GM23338 (cell line): ENCODE results near the gene RNF103.

ENCODE experiments used
- CREB1 ChIP-seq: fragments of 250-450 bp; sonication (Bioruptor Pico); IDR thresholded peaks from 2 replicates; pipeline ENCODE4 v1.5.0; 2020; ENCODE audit warnings: low read depth, mild to moderate bottlenecking, moderate library complexity
- EZH2 ChIP-seq: fragments of 200-600 bp; sonication (generic); IDR thresholded peaks from one replicate; pipeline ENCODE4 v1.8.0; 2017; ENCODE audit warnings: antibody characterized with exemption, mild to moderate bottlenecking, low read depth; ENCODE audit not compliant: unreplicated experiment
- EZH2phosphoT487 ChIP-seq: fragments of 200-600 bp; sonication (generic); IDR thresholded peaks from one replicate; pipeline ENCODE4 v1.8.1; 2018; ENCODE audit warnings: antibody characterized with exemption; ENCODE audit not compliant: unreplicated experiment
- JUNB ChIP-seq: IDR thresholded peaks from one replicate; pipeline ENCODE4 v1.6.1; 2016; ENCODE audit warnings: antibody characterized with exemption; ENCODE audit not compliant: unreplicated experiment
- NANOG ChIP-seq: IDR thresholded peaks from 2 replicates; pipeline ENCODE4 v1.6.1; 2016; ENCODE audit warnings: antibody characterized with exemption, borderline replicate concordance
- POLR2AphosphoS5 ChIP-seq: IDR thresholded peaks from 2 replicates; pipeline ENCODE4 v1.6.1; 2016; ENCODE audit warnings: antibody characterized with exemption, low read depth
- STAT1 ChIP-seq: IDR thresholded peaks from one replicate; pipeline ENCODE4 v1.6.1; 2016; ENCODE audit warnings: antibody characterized with exemption; ENCODE audit not compliant: unreplicated experiment
- ZNF114 ChIP-seq: fragments of 250-450 bp; sonication (Bioruptor Pico); IDR thresholded peaks from 2 replicates; pipeline ENCODE4 v1.5.0; 2020; ENCODE audit warnings: mild to moderate bottlenecking, moderate library complexity
- ZNF331 ChIP-seq: fragments of 250-450 bp; sonication (Bioruptor Pico); IDR thresholded peaks from 2 replicates; pipeline ENCODE4 v1.5.0; 2020; ENCODE audit warnings: low read depth, mild to moderate bottlenecking, moderate library complexity
- TF ChIP-seq, protein P1 (sequence below), 2 experiments: fragments of 200-600 bp in 1 of 2; sonication (generic) in 1 of 2; conservative IDR thresholded peaks; 2 replicates each; pipeline versions ENCODE4 v1.5.1 to v1.6.1; 2016 to 2017; ENCODE audit warnings: antibody characterized with exemption in 2 of 2, low read depth in 2 of 2, mild to moderate bottlenecking in 2 of 2, moderate library complexity in 1 of 2
- TF ChIP-seq, protein P2 (sequence below): IDR thresholded peaks from 2 replicates; pipeline ENCODE4 v1.6.1; 2016; ENCODE audit warnings: antibody characterized with exemption
- TF ChIP-seq, protein P3 (sequence below): IDR thresholded peaks from one replicate; pipeline ENCODE4 v1.6.1; 2018; ENCODE audit warnings: antibody characterized with exemption; ENCODE audit not compliant: unreplicated experiment

DNA sequence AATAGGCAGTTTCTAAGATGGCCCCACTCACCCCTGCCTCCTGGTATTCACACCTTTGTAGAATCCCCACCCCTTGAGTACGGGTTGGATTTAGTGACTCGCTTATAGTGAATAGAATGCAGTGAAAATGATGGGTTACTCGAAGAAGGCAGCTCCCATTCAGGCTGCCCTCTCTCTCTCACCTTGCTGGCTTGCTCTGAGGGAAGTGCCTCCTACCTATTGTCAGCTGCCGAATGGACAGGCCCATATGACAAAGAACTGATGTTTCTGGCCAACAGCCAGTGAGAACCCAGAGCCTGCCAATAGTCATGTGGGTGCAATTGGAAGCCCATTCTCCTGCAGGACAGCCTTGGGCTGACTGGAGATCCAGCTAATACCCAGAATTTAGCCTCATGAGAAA lies 22.1 kb upstream of the RNF103 start:
- TF ChIP-seq, protein P1, sequence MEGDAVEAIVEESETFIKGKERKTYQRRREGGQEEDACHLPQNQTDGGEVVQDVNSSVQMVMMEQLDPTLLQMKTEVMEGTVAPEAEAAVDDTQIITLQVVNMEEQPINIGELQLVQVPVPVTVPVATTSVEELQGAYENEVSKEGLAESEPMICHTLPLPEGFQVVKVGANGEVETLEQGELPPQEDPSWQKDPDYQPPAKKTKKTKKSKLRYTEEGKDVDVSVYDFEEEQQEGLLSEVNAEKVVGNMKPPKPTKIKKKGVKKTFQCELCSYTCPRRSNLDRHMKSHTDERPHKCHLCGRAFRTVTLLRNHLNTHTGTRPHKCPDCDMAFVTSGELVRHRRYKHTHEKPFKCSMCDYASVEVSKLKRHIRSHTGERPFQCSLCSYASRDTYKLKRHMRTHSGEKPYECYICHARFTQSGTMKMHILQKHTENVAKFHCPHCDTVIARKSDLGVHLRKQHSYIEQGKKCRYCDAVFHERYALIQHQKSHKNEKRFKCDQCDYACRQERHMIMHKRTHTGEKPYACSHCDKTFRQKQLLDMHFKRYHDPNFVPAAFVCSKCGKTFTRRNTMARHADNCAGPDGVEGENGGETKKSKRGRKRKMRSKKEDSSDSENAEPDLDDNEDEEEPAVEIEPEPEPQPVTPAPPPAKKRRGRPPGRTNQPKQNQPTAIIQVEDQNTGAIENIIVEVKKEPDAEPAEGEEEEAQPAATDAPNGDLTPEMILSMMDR (conservative IDR thresholded peaks at IDR 0.05; ENCODE audit: low read depth in 2 of 2) = no peak
- TF ChIP-seq, protein P2, sequence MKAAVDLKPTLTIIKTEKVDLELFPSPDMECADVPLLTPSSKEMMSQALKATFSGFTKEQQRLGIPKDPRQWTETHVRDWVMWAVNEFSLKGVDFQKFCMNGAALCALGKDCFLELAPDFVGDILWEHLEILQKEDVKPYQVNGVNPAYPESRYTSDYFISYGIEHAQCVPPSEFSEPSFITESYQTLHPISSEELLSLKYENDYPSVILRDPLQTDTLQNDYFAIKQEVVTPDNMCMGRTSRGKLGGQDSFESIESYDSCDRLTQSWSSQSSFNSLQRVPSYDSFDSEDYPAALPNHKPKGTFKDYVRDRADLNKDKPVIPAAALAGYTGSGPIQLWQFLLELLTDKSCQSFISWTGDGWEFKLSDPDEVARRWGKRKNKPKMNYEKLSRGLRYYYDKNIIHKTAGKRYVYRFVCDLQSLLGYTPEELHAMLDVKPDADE = no peak
- TF ChIP-seq EZH2 = no peak
- no peak for TF ChIP-seq POLR2AphosphoS5
- no peak for TF ChIP-seq CREB1
- TF ChIP-seq, protein P3, sequence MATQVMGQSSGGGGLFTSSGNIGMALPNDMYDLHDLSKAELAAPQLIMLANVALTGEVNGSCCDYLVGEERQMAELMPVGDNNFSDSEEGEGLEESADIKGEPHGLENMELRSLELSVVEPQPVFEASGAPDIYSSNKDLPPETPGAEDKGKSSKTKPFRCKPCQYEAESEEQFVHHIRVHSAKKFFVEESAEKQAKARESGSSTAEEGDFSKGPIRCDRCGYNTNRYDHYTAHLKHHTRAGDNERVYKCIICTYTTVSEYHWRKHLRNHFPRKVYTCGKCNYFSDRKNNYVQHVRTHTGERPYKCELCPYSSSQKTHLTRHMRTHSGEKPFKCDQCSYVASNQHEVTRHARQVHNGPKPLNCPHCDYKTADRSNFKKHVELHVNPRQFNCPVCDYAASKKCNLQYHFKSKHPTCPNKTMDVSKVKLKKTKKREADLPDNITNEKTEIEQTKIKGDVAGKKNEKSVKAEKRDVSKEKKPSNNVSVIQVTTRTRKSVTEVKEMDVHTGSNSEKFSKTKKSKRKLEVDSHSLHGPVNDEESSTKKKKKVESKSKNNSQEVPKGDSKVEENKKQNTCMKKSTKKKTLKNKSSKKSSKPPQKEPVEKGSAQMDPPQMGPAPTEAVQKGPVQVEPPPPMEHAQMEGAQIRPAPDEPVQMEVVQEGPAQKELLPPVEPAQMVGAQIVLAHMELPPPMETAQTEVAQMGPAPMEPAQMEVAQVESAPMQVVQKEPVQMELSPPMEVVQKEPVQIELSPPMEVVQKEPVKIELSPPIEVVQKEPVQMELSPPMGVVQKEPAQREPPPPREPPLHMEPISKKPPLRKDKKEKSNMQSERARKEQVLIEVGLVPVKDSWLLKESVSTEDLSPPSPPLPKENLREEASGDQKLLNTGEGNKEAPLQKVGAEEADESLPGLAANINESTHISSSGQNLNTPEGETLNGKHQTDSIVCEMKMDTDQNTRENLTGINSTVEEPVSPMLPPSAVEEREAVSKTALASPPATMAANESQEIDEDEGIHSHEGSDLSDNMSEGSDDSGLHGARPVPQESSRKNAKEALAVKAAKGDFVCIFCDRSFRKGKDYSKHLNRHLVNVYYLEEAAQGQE = no peak
- no peak for TF ChIP-seq JUNB
- no peak for TF ChIP-seq EZH2phosphoT487
- no peak for TF ChIP-seq NANOG
- no peak for TF ChIP-seq STAT1
- no peak for TF ChIP-seq ZNF114 (CRISPR knock-in tag)
- TF ChIP-seq ZNF331 (CRISPR knock-in tag) = no peak
